A204.1 (cell line): Measurements from ENCODE around the gene LY6G5B.
"Not testable (repeated sequence)": the region's sequence is repeated elsewhere in the genome, so short reads cannot be mapped to it uniquely, and the experiment has no call there.

Experiments
- FAIRE-seq: peaks from 2 replicates; lab custom pipeline; 2012; peaks lifted over from hg19 to GRCh38; lab: Jason Lieb, UNC

The LY6G5B gene

DNA sequence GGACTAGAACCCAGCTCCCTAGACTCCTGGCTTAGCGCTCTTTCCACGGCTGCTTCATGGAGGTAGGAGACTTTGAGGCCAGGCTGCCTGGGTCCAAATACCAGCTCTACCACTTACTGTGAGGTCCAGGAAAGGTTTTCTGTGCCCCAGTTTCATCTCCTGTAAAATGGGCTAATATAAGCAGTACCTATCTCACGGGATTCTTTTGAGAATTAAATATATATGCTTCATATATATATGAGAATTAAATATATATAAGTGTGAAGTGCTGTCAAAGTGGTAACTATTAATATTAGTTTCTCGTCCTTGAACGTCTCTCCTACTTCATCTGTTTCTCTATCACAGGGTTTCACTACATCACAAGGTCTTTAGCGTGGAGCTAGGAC is 21.3 kb downstream of the LY6G5B start:
- FAIRE-seq, result no peak

- FAIRE-seq, result no peak
These were observed 21.9 kb downstream of the LY6G5B start for GRCh38 chr6:31691564-31692108.

DNA sequence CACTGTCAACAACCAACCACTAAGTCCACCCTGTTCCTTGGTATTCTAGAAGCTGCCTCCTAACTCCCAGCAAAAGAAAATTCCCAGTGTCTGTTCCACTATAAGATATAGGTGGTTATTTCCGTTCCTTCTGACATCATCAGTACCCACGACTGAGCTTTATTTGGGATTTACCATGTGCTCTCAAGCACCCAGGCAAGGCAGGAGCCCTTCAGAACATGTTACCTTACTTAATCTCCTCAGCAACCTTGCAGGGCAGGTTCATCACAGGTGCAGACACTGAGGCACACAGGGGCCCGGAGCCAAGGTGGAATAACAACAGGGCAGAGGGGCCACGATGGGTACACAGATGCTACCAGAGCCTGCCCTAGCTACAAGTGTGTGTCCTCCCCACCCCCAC is 22.6 kb downstream of the LY6G5B start:
- FAIRE-seq, result no peak

DNA sequence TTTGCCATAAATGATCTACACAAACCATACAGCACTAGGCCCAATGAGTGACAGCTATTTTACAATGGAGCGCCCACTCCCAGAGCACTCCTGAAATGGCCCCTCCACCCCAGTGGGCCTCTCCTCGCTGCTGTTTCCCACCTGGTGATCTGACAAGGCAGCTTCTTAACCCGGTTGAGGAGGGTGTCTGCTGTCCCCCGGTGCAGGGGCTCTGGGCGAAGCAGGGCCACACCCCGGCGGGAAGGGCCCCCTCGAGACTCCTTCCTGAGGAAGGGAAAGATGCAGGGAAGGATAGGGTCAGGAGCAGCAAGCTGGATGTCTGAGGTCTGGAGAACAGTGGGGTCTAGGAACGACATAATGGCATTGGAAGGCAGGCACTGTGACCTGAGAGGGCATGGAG is 23.1 kb downstream of the LY6G5B start:
- FAIRE-seq, result no peak

DNA sequence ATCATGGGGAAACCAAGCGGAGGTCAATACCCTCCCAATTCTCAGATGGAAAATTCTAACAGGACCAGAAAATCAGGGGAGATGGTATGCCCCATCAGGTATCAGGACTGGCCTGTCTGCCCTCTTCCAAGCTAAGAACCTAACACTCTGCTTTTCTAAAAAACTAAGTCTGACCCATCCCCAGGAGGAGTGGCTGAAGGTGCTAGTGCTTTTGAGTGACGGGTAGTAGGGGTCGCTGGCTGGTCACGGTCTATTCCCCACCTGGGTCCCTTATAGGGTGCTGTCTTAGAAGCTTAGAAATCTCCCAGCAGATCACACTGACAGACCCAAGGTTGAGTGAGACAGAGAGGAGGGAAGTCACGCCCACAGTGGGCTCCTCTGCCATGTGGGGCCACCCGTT is 23.8 kb downstream of the LY6G5B start:
- no peak for FAIRE-seq

GRCh38 chr6:31697555-31697954 is 27.8 kb downstream of the LY6G5B start:
- FAIRE-seq, result no peak

GRCh38 chr6:31700740-31701401 is 31.1 kb downstream of the LY6G5B start:
- FAIRE-seq, result no peak

DNA sequence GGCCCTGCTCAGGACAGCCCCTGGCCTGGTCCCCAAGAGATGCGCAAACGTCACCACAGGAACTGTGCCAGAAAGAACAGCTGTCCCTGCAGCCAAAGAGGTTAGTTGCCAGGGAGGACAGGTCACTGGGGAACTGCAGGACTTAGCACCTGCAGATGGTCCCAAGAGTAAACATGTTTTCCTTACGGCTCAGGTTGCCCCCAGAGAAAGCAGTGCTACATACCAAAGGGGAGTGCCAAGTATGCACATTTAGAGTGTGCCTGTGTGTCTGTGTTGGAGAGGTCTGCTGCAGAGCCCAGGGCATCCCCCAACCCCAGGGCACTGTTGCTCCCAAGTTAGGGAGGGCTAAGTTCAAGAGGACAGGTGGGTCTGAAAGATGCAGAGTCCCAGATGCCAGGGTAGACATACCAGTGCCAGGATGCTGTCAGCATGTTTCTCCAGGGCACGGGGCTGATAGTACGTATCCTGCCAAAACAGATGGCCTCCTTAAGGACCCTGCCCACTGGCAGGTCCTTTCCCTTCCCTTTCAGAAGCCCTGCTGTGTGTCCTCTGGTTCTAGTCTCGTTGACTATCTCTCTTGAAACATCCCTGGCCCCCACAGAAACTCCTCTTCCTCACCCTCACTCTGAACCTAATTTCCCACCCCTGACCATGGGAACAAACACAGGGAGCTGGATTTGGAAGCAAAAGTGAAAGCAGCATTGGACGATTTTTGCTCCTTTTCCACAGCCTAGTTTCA is 32.1 kb downstream of the LY6G5B start:
- FAIRE-seq, result no peak

GRCh38 chr6:31702405-31702818 is 32.6 kb downstream of the LY6G5B start:
- no peak for FAIRE-seq

DNA sequence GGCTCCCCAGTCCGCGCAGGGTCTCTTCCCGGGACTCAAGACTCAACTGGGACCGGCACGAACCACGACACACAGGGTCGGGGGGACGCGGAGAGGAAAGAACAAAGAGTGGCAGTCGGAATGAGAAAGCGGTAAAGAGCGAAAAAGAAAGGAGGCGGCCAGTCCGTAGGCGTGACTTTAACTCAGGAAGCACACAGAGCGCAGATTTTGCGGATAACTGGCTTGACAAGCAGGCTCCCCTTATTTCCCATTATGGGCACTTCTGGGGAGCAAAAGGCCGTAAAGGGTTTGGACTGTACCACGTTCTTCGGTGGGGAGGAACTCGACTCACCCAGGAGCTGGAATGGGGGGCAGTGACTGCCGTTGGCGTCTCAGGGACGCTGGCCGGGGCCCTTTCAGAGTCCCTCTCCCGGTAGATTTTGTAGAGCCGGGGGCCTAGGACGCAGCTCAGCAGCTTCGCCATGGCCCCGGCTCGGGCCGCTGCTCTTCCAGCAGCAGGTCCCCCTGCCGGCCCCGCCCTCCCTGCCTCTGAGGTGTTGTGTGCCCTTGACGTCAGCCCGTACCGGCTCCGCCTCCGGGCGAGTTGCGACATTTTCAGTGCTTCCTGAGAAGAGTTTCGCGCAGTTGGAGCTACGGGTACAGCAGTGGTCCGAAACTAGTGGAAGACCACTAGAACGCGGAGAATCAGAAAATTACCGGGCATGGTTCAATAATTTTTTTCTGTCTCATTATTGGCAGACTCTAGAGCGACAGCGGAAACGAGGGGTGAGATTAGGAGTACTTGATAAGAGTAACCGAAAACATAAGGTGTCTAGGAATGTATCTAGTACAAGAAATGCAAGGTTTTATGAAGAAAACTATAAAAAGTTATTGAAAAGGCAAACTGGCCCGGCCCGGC is 33.3 kb downstream of the LY6G5B start, which contains the start of gene ABHD16A:
TSS of gene ABHD16A (minus strand) at position 506 of the 898 bp plus-strand sequence. CDS start at position 463, 43 bp downstream.
- peak; percentile 96 for FAIRE-seq

DNA sequence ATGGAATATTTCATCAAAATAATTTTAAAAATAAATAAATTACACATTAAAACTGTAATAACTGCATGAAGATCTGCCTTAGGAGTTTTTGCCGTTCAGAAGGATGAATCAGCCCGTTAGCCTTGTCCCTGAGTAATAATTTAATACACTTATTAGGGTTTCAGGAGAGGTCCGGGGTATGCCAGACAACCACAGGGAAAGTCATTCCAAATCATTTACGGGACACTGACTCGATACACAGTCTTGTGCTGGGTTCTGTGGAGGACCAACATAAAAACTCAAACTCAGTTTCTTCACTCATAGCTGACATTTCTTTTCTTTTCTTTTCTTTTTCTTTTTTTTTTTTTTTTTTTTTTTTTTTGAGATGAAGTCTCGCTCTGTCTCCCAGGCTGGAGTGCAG is 36.2 kb downstream of the LY6G5B start:
- FAIRE-seq, result no peak

DNA sequence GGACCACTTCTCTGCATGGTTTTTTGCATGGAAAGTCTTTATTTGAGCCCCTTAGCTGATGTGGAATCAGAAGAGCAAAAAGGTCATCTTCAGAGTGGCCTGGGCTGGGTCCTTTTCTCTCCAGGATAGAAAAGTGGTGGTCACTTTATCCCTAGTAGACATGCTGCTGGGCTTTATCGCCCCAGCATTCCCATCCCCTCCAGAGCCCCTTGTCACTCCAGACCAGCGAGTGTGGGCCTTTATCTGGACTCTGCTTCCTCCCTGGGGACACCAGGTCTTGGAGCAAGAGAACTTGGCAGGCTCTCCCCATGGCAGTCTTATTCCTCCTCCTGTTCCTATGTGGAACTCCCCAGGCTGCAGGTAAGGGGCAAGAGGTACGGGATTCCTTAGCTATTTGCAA is 36.8 kb downstream of the LY6G5B start, which contains the start of gene LY6G6F:
TSS of gene LY6G6F (plus strand) at position 268 of the 400 bp plus-strand sequence. CDS start at position 309, 41 bp downstream.
- no peak for FAIRE-seq

DNA sequence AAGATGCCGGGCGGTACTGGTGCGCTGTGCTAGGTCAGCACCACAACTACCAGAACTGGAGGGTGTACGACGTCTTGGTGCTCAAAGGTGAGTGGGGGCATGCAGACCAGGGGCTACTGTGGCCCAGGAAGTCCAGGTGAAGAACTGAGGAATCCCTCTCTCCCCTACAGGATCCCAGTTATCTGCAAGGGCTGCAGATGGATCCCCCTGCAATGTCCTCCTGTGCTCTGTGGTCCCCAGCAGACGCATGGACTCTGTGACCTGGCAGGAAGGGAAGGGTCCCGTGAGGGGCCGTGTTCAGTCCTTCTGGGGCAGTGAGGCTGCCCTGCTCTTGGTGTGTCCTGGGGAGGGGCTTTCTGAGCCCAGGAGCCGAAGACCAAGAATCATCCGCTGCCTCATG is 37.9 kb downstream of the LY6G5B start:
- FAIRE-seq, result no peak

DNA sequence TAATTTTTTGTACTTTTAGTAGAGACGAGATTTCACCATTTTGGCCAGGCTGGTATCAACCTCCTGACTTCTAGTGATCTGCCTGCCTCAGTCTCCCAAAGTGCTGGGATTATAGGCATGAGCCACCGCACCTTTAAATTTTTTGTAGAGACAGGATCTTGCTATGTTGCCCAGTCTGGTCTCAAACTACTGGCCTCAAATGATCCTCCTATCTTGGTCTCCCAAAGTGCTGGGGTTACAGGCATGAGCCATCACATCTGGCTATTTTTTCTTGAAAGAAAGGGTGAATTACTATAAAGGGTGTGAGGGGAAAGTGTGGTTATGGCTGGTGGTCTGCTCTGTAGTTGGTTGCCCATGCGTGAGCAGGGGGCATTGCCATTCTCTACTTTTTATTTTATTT is 38.4 kb downstream of the LY6G5B start:
- FAIRE-seq, result no peak

DNA sequence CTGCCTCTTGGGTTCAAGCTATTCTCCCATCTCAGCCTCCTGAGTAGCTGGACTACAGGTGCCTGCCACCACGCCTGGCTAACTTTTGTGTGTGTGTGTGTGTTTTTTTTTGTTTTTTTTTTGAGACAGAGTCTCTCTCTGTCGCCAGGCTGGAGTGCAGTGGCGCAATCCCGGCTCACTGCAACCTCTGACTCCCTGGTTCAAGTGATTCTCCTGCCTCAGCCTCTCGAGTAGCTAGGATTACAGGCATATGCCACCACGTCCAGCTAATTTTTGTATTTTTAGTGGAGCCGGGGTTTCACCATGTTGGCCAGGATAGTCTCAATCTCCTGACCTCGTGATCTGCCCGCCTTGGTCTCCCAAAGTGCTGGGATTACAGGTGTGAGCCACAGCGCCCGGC is 39.4 kb downstream of the LY6G5B start:
- FAIRE-seq, result not testable (repeated sequence)

- FAIRE-seq, result no peak
These were observed 40.9 kb downstream of the LY6G5B start for GRCh38 chr6:31710523-31711219.

DNA sequence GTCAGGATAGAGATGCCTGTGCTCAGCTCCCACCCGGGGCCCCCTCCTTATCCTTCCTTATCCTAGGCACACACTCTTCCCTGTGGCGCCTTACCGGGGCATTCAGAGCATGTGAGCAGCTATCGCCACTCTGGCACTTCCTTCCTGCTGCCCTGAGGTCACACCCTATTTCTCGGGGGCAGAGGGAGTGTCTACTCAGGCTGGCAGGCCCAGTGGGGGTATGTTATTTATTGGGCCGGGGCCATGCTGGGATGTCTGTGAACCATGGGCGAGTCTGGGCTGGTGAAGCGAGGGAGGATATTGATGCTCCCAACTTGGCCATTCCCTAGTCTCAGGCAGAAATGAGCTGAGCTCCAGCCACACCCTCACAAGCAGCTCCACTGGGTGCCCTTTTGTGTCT is 41.5 kb downstream of the LY6G5B start:
- no peak for FAIRE-seq

DNA sequence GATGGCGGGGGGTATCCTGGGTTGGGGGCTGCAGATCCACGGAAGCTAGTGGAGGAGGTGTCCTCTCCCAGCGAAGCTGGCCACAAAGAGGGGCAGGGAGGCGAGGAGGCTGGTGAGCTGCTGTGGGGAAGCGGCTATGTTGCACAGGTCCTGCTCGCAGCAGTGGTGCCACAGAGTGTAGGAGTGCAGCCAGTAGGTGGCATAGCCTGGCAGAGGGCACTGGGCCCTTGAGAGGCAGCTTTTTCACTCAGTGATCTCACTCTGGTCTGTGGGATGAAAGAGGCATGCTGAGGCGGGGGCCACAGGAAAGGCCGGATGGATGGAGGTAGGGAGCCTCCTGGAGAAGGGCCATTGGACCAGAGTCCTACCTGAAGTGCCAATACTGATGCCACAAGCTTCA is 42.5 kb downstream of the LY6G5B start:
- no peak for FAIRE-seq

DNA sequence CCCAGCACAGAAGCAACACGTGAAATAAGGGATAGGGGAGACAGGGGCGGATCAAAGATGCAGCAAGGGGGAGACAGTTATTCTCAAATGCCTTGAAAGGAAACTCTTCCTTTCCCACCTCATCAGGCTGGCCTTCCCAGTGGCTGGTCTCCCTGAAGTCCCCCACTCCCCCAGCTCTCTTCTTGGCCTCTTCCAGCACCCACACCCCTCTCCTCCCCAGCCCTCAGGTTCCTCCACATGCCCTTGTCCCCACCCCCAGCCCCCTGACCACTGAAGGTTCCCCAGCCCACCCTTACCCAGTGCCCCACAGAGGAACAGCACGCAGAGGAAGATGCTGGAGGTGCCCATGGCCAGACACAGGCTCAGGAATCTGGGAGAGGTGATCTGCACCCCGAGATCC is 43.7 kb downstream of the LY6G5B start:
- FAIRE-seq, result no peak

DNA sequence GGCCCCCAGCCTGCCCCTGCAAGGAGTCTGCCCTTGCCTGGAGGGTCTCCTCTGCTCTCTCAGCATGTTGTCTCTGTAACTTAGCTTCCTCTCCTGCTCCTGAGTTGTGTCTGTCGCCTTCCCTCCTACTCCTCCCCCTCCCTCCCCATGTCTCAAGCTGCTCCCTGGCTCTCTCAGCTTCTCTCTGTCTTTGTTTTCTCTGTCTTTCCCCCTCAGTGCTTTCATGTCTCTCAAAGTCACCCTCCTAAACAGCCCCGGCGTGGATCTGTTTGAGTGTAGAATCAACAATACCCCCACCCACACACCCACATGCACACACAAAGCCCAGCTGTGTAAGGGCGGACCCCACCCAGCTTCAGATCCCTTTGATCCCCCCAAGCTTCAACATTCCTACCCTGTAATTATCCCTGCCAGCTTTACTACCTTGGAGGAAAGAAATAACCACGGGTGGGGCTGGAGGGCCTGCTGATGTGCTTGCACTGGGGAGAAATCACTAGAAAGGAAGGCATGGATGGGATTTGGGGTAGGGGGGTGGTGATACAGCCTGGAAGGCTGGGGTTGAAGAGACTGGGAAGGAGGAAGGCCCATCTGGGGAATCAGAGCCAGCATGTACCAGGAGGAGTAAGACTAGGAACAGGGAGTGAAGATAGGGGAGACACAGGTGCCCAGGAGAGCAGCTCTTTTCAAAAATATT is 44.4 kb downstream of the LY6G5B start:
- FAIRE-seq, result no peak
